Measurements from ENCODE around the gene SERP2.

- TF ChIP-seq HDGF (IDR thresholded peaks at IDR 0.05; ENCODE audit: borderline replicate concordance) (no peak), FOXM1 (IDR thresholded peaks at IDR 0.05; ENCODE audit: borderline replicate concordance) (no peak), ELF4 (IDR thresholded peaks at IDR 0.05) (no peak), BHLHE40 (IDR thresholded peaks at IDR 0.05; ENCODE audit: borderline replicate concordance) (no peak), ZNF384 (IDR thresholded peaks at IDR 0.05) (no peak), PKNOX1 (IDR thresholded peaks at IDR 0.05) (no peak), SP1 (IDR thresholded peaks at IDR 0.05) (no peak), LEF1 (IDR thresholded peaks at IDR 0.05; ENCODE audit: borderline replicate concordance) (no peak), FOXA1 (IDR thresholded peaks at IDR 0.05) (no peak), ARNT (IDR thresholded peaks at IDR 0.05) (no peak), TARDBP (IDR thresholded peaks at IDR 0.05) (no peak)
These were observed 26.3 kb upstream of the SERP2 start for GRCh38 chr13:44347301-44347700.

All from HEK293T (cell line).